HL-60 (cell line): ENCODE data around the gene CTSC.

ENCODE experiments used
- CTCF ChIP-seq: IDR thresholded peaks from one replicate; pipeline ENCODE4 v1.5.1; 2011; ENCODE audit warnings: low read length, control low read depth, inconsistent platforms; ENCODE audit not compliant: insufficient read depth
- GABPA ChIP-seq: IDR thresholded peaks from 2 replicates; pipeline ENCODE4 v1.6.1; 2012; ENCODE audit warnings: low read depth
- POLR2AphosphoS5 ChIP-seq: IDR thresholded peaks from 2 replicates; pipeline ENCODE4 v1.6.1; 2012; ENCODE audit warnings: low read depth
- SPI1 ChIP-seq: IDR thresholded peaks from 2 replicates; pipeline ENCODE4 v1.6.1; 2012; ENCODE audit warnings: low read depth, mild to moderate bottlenecking, borderline replicate concordance
- TF ChIP-seq, protein P1 (sequence below): IDR thresholded peaks from 2 replicates; pipeline ENCODE4 v1.6.1; 2012; ENCODE audit warnings: low read depth; ENCODE audit not compliant: insufficient replicate concordance

GRCh38 chr11:88317536-88317935 lies 20.0 kb downstream of the CTSC start:
- TF ChIP-seq POLR2AphosphoS5: no peak
- TF ChIP-seq CTCF: no peak
- TF ChIP-seq, protein P1, sequence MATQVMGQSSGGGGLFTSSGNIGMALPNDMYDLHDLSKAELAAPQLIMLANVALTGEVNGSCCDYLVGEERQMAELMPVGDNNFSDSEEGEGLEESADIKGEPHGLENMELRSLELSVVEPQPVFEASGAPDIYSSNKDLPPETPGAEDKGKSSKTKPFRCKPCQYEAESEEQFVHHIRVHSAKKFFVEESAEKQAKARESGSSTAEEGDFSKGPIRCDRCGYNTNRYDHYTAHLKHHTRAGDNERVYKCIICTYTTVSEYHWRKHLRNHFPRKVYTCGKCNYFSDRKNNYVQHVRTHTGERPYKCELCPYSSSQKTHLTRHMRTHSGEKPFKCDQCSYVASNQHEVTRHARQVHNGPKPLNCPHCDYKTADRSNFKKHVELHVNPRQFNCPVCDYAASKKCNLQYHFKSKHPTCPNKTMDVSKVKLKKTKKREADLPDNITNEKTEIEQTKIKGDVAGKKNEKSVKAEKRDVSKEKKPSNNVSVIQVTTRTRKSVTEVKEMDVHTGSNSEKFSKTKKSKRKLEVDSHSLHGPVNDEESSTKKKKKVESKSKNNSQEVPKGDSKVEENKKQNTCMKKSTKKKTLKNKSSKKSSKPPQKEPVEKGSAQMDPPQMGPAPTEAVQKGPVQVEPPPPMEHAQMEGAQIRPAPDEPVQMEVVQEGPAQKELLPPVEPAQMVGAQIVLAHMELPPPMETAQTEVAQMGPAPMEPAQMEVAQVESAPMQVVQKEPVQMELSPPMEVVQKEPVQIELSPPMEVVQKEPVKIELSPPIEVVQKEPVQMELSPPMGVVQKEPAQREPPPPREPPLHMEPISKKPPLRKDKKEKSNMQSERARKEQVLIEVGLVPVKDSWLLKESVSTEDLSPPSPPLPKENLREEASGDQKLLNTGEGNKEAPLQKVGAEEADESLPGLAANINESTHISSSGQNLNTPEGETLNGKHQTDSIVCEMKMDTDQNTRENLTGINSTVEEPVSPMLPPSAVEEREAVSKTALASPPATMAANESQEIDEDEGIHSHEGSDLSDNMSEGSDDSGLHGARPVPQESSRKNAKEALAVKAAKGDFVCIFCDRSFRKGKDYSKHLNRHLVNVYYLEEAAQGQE: no peak
- no peak for TF ChIP-seq GABPA
- TF ChIP-seq SPI1: no peak
